CMK (cell line): ENCODE results near the gene FKRP.
"Not testable (repeated sequence)": the region's sequence is repeated elsewhere in the genome, so short reads cannot be mapped to it uniquely, and the experiment has no call there.

Experiments
- DNase-seq: peaks from one replicate; pipeline ENCODE4 v3.0.0-alpha.2; 2010; ENCODE audit warnings: low read depth

Gene FKRP

GRCh38 chr19:46745521-46746280 lies at the start of gene FKRP:
TSS of gene FKRP (plus strand) at chr19:46746057. CDS start at chr19:46755451, 9,394 bp downstream.
- no peak for DNase-seq

- no peak for DNase-seq
Observed at GRCh38 chr19:46696866-46697203, 49.0 kb upstream of the FKRP start.

- peak; percentile 99 for DNase-seq
Observed at GRCh38 chr19:46697204-46697960, 48.5 kb upstream of the FKRP start.

GRCh38 chr19:46698395-46699321 lies 47.2 kb upstream of the FKRP start:
- no peak for DNase-seq

- no peak for DNase-seq
Observed at GRCh38 chr19:46700704-46701103, 45.2 kb upstream of the FKRP start.

- no peak for DNase-seq
Observed at GRCh38 chr19:46704379-46705076, 41.3 kb upstream of the FKRP start.

- DNase-seq, result no peak
Observed at GRCh38 chr19:46710687-46711086, 35.2 kb upstream of the FKRP start.

- DNase-seq, result not testable (repeated sequence)
Observed at GRCh38 chr19:46712768-46713338, 33.0 kb upstream of the FKRP start.

- DNase-seq, result peak; percentile 94
Observed at GRCh38 chr19:46713781-46714443, 31.9 kb upstream of the FKRP start.

- DNase-seq, result no peak
Observed at GRCh38 chr19:46714444-46715106, 31.3 kb upstream of the FKRP start.

- no peak for DNase-seq
Observed at GRCh38 chr19:46715620-46715974, 30.3 kb upstream of the FKRP start.

GRCh38 chr19:46715975-46716671 lies 29.7 kb upstream of the FKRP start:
- no peak for DNase-seq

- no peak for DNase-seq
Observed at GRCh38 chr19:46716672-46717033, 29.2 kb upstream of the FKRP start.

- DNase-seq, result no peak
Observed at GRCh38 chr19:46717034-46717715, 28.7 kb upstream of the FKRP start, which contains the start of gene PRKD2. TSS of gene PRKD2 (minus strand) at chr19:46717114. CDS start at chr19:46716370, 744 bp downstream.

- DNase-seq, result no peak
Observed at GRCh38 chr19:46717716-46718143, 28.1 kb upstream of the FKRP start.

GRCh38 chr19:46718157-46718933 lies 27.5 kb upstream of the FKRP start:
- peak; percentile 88 for DNase-seq

- DNase-seq, result no peak
Observed at GRCh38 chr19:46718934-46719622, 26.8 kb upstream of the FKRP start.
